ENCODE measurements around the gene FOXO3.

DNA sequence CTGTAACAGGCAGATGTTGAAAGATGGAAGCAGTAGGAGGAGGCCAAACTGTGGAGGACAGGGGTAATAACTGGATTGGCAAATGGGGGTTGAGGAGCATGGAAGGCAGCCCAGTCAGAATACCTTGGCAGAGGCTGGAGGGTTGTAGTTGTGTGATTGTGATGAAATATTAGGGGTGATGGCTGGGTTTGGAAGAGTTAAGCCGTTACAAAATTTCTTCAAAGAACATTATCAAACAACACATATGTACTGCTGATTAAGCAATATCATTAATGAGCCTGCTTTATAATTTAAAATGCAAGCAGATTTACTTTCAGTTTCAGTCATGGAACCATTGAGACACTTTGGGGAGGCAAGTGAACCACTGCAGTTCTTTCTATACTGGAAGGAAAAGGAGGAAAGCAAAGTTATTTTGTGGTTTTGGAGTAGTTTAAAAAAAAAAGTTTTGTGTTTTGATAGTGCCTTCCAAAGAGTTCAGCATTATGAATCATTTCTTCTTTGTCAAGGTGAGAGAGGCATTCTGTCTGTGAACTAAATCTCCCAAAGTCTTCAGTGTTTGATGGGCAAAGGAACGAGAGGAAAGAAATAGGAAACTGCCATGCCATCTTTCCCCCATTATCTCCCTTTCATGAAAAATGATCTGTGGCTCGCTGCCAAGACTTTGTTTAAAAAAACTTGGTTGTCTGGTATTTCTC, 20.7 kb downstream of the FOXO3 start:
- TF ChIP-seq, protein P1, sequence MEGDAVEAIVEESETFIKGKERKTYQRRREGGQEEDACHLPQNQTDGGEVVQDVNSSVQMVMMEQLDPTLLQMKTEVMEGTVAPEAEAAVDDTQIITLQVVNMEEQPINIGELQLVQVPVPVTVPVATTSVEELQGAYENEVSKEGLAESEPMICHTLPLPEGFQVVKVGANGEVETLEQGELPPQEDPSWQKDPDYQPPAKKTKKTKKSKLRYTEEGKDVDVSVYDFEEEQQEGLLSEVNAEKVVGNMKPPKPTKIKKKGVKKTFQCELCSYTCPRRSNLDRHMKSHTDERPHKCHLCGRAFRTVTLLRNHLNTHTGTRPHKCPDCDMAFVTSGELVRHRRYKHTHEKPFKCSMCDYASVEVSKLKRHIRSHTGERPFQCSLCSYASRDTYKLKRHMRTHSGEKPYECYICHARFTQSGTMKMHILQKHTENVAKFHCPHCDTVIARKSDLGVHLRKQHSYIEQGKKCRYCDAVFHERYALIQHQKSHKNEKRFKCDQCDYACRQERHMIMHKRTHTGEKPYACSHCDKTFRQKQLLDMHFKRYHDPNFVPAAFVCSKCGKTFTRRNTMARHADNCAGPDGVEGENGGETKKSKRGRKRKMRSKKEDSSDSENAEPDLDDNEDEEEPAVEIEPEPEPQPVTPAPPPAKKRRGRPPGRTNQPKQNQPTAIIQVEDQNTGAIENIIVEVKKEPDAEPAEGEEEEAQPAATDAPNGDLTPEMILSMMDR (IDR thresholded peaks at IDR 0.05) = no peak
- TF ChIP-seq POLR2A (IDR thresholded peaks at IDR 0.05) (no peak), EP300 (IDR thresholded peaks at IDR 0.05) (peak in 1 of 2 donors; percentile 76)
